Panc1 (cell line): ENCODE data around the gene OR4N5.

Experiments
- POLR2AphosphoS5 ChIP-seq: IDR thresholded peaks from 2 replicates; pipeline ENCODE4 v1.6.1; 2012; ENCODE audit warnings: mild to moderate bottlenecking, low read depth, low read length, moderate library complexity
- REST ChIP-seq, 2 experiments: IDR thresholded peaks; 2 replicates each; pipeline ENCODE4 v1.6.1; 2011 to 2012; ENCODE audit warnings: low read depth in 2 of 2, control low read depth in 1 of 2, low read length in 1 of 2, mild to moderate bottlenecking in 1 of 2, moderate library complexity in 1 of 2; ENCODE audit not compliant: insufficient read depth in 1 of 2
- TF ChIP-seq, protein P1 (sequence below): fragments of 450-650 bp; IDR thresholded peaks from 2 replicates; pipeline ENCODE4 v1.5.1; 2017; ENCODE audit warnings: mild to moderate bottlenecking

- TF ChIP-seq, protein P1, sequence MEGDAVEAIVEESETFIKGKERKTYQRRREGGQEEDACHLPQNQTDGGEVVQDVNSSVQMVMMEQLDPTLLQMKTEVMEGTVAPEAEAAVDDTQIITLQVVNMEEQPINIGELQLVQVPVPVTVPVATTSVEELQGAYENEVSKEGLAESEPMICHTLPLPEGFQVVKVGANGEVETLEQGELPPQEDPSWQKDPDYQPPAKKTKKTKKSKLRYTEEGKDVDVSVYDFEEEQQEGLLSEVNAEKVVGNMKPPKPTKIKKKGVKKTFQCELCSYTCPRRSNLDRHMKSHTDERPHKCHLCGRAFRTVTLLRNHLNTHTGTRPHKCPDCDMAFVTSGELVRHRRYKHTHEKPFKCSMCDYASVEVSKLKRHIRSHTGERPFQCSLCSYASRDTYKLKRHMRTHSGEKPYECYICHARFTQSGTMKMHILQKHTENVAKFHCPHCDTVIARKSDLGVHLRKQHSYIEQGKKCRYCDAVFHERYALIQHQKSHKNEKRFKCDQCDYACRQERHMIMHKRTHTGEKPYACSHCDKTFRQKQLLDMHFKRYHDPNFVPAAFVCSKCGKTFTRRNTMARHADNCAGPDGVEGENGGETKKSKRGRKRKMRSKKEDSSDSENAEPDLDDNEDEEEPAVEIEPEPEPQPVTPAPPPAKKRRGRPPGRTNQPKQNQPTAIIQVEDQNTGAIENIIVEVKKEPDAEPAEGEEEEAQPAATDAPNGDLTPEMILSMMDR, result no peak
- TF ChIP-seq POLR2AphosphoS5 (no peak), REST (IDR thresholded peaks at IDR 0.05; ENCODE audit: insufficient read depth in 1 of 2, low read depth in 2 of 2, low read length in 1 of 2) (no peak)
Measured at GRCh38 chr14:20110438-20110837, 28.2 kb upstream of the OR4N5 start, which contains the start of gene OR4K17.
